Hepatocyte (in vitro differentiated cells): ENCODE measurements around the gene JAKMIP1. TPM values are rescaled to one million over a fixed set of nuclear protein-coding genes. Genes with fewer than 3 reads are reported as not detected.

Experiments used
- DNase-seq: peaks from one replicate; pipeline ENCODE4 v3.0.0-alpha.2; 2016; ENCODE audit warnings: low spot score
- H2AFZ ChIP-seq: fragments of 200-600 bp; sonication (generic); 2 replicates; pipeline ENCODE4 v1.6.0; 2016; ENCODE audit warnings: antibody characterized with exemption, mild to moderate bottlenecking
- H3K27ac ChIP-seq: fragments of 200-600 bp; sonication (generic); 2 replicates; pipeline ENCODE4 v1.5.1; 2016; ENCODE audit warnings: mild to moderate bottlenecking
- H3K27me3 ChIP-seq: fragments of 200-600 bp; sonication (generic); 2 replicates; pipeline ENCODE4 v1.6.1; 2016
- H3K36me3 ChIP-seq: fragments of 200-600 bp; sonication (generic); replicated peaks from 2 replicates; pipeline ENCODE4 v1.5.1; 2016; ENCODE audit warnings: low read depth; ENCODE audit not compliant: insufficient read depth
- H3K4me1 ChIP-seq: fragments of 200-600 bp; sonication (generic); 2 replicates; pipeline ENCODE4 v1.5.1; 2016; ENCODE audit warnings: mild to moderate bottlenecking, moderate library complexity; ENCODE audit not compliant: insufficient read depth
- H3K4me2 ChIP-seq: fragments of 200-600 bp; sonication (generic); 2 replicates; pipeline ENCODE4 v1.6.0; 2016
- H3K4me3 ChIP-seq: fragments of 200-600 bp; sonication (generic); 2 replicates; pipeline ENCODE4 v1.5.1; 2016; ENCODE audit warnings: mild to moderate bottlenecking
- H3K79me2 ChIP-seq: fragments of 200-600 bp; sonication (generic); 2 replicates; pipeline ENCODE4 v1.6.0; 2017; ENCODE audit warnings: mild to moderate bottlenecking
- H3K9me2 ChIP-seq: fragments of 200-600 bp; sonication (generic); replicated peaks from 2 replicates; pipeline ENCODE4 v1.6.0; 2017; ENCODE audit warnings: mild to moderate bottlenecking; ENCODE audit not compliant: insufficient read depth
- H3K9me3 ChIP-seq: fragments of 200-600 bp; sonication (generic); 2 replicates; pipeline ENCODE4 v1.5.1; 2016; ENCODE audit warnings: low read depth, mild to moderate bottlenecking
- H4K20me1 ChIP-seq: fragments of 200-600 bp; sonication (generic); 2 replicates; pipeline ENCODE4 v1.6.0; 2016; ENCODE audit warnings: mild to moderate bottlenecking; ENCODE audit not compliant: insufficient read depth, poor library complexity, severe bottlenecking
- CTCF ChIP-seq: fragments of 200-600 bp; sonication (generic); IDR thresholded peaks from 2 replicates; pipeline ENCODE4 v1.5.1; 2016; ENCODE audit warnings: antibody characterized with exemption, mild to moderate bottlenecking; ENCODE audit not compliant: poor library complexity
- EZH2 ChIP-seq: fragments of 200-600 bp; sonication (generic); IDR thresholded peaks from 2 replicates; pipeline ENCODE4 v1.6.1; 2016; ENCODE audit warnings: antibody characterized with exemption, mild to moderate bottlenecking, borderline replicate concordance
- EZH2phosphoT487 ChIP-seq: fragments of 200-600 bp; sonication (generic); IDR thresholded peaks from one replicate; pipeline ENCODE4 v1.6.1; 2018; ENCODE audit warnings: antibody characterized with exemption, mild to moderate bottlenecking, low read depth, moderate library complexity; ENCODE audit not compliant: unreplicated experiment, severe bottlenecking
- WGBS: methylation state at CpG from one replicate; pipeline ENCODE4 v1.1.6; 2016; ENCODE audit warnings: low lambda C conversion rate; ENCODE audit errors: missing lambda C conversion rate; 5-methylcytosine and 5-hydroxymethylcytosine counted together
- polyA plus RNA-seq: library from polyadenylated mRNA; unstranded; fragments of >200 nt; fragmentation: Nextera tagmentation; extraction: Ambion mirVana; gene quantifications from 2 replicates; pipeline ENCODE4 v1.2.1, GENCODE V29; 2016
- total RNA-seq: library from RNA; depleted of rRNA; stranded (reverse); fragments of >200 nt; gene quantifications from 2 replicates; pipeline ENCODE4 v1.2.3, GENCODE V29; 2014

The JAKMIP1 gene
- total and polyA plus RNA-seq, 2 experiments from 2014 or later, result not detected

GRCh38 chr4:6001680-6002491 is 198.5 kb downstream of the JAKMIP1 start:
- H3K36me3 ChIP-seq, result no peaks in the 10 kb centered on the region
- H3K4me3 ChIP-seq, result no peak overlapping the region
- H3K4me1 ChIP-seq, result no peaks in the 10 kb centered on the region
- TF ChIP-seq CTCF, result no peak
- TF ChIP-seq EZH2phosphoT487, result no peak
- no peak for TF ChIP-seq EZH2
- H3K9me2 ChIP-seq, result no peaks in the 10 kb centered on the region
- H3K27ac ChIP-seq, result no peak overlapping the region
- no peak for DNase-seq
- H3K9me3 ChIP-seq, result no peaks in the 10 kb centered on the region
- no peaks in the 10 kb centered on the region for H4K20me1 ChIP-seq
- H3K27me3 ChIP-seq, result peaks cover 22% of the 10 kb centered on the region
- no peak overlapping the region for H2AFZ ChIP-seq
- 74% methylated on average over 6 of the region's 6 CpGs for WGBS
- no peaks in the 10 kb centered on the region for H3K79me2 ChIP-seq
- H3K4me2 ChIP-seq, result no peak overlapping the region

- H3K4me2 ChIP-seq, result no peak overlapping the region
- 90% methylated on average over 9 of the region's 9 CpGs for WGBS
- no peaks in the 10 kb centered on the region for H3K79me2 ChIP-seq
- H3K9me3 ChIP-seq, result no peaks in the 10 kb centered on the region
- no peak overlapping the region for H2AFZ ChIP-seq
- H4K20me1 ChIP-seq, result no peaks in the 10 kb centered on the region
- H3K4me3 ChIP-seq, result no peak overlapping the region
- H3K4me1 ChIP-seq, result no peaks in the 10 kb centered on the region
- TF ChIP-seq EZH2phosphoT487 (no peak), EZH2 (no peak), CTCF (no peak)
- no peak overlapping the region for H3K27ac ChIP-seq
- peaks cover 6% of the 10 kb centered on the region for H3K27me3 ChIP-seq
- DNase-seq, result no peak
- no peaks in the 10 kb centered on the region for H3K9me2 ChIP-seq
- H3K36me3 ChIP-seq, result no peaks in the 10 kb centered on the region
These were observed 200.5 kb downstream of the JAKMIP1 start for GRCh38 chr4:5999830-6000365.

- no peaks in the 10 kb centered on the region for H3K9me2 ChIP-seq
- H3K79me2 ChIP-seq, result no peaks in the 10 kb centered on the region
- no peak overlapping the region for H3K27ac ChIP-seq
- no peak for DNase-seq
- TF ChIP-seq EZH2, result no peak
- no peak for TF ChIP-seq EZH2phosphoT487
- no peak for TF ChIP-seq CTCF
- no peak overlapping the region for H3K4me2 ChIP-seq
- H2AFZ ChIP-seq, result no peak overlapping the region
- peaks cover 6% of the 10 kb centered on the region for H3K27me3 ChIP-seq
- no peaks in the 10 kb centered on the region for H3K9me3 ChIP-seq
- no peaks in the 10 kb centered on the region for H4K20me1 ChIP-seq
- H3K4me3 ChIP-seq, result no peak overlapping the region
- H3K36me3 ChIP-seq, result no peaks in the 10 kb centered on the region
- 87% methylated on average over 6 of the region's 6 CpGs for WGBS
- H3K4me1 ChIP-seq, result no peaks in the 10 kb centered on the region
These were observed 201.0 kb downstream of the JAKMIP1 start for GRCh38 chr4:5999356-5999755.
